HG03457 (cell line): ENCODE data around the gene SHC4.
A peak's percentile ranks its signal among the peaks of the same experiment; 100 is the strongest.

Source experiments
- ATAC-seq: cut with Tn5 transposase; IDR thresholded peaks from one replicate; pipeline ENCODE4 v1.9.1; 2021; ENCODE audit warnings: moderate number of reproducible peaks; ENCODE audit not compliant: unreplicated experiment

The SHC4 gene, protein sequence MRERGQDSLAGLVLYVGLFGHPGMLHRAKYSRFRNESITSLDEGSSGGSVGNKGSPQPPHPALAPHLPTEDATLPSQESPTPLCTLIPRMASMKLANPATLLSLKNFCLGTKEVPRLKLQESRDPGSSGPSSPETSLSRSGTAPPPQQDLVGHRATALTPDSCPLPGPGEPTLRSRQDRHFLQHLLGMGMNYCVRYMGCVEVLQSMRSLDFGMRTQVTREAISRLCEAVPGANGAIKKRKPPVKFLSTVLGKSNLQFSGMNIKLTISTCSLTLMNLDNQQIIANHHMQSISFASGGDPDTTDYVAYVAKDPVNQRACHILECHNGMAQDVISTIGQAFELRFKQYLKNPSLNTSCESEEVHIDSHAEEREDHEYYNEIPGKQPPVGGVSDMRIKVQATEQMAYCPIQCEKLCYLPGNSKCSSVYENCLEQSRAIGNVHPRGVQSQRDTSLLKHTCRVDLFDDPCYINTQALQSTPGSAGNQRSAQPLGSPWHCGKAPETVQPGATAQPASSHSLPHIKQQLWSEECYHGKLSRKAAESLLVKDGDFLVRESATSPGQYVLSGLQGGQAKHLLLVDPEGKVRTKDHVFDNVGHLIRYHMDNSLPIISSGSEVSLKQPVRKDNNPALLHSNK

DNA sequence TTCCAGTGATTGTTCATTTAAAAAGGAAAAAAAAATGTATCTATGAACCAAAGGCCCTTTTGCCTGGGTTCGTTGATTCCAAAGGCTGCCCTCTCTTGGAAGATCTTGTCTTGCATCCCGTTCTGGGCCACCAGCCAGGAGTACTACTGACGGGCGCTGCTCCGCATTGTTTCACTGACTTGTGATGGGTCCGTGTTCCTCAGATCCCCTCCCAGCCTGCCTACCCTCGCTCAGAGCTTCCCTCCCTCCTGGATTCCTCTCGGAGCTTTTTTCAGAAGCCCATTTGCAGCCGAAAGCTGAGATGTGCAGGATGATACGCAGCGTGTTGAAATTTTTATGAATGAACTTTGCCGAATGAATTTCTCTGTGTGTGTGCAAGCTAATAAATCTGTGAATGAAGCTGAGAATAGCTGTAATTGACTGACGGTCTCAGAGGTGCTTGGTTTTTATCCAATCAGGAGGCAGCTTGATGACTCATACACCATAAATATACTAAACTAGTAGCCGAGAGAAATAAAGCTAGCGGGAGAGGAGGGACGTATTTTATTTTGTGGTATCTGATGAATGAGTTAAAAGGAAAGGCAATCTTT, at the start of gene SHC4:
Gene SHC4, minus strand, starts transcription at position 396 of the 590 bp plus-strand sequence. CDS start 904 bp downstream, outside the sequence.
- ATAC-seq, result no peak

DNA sequence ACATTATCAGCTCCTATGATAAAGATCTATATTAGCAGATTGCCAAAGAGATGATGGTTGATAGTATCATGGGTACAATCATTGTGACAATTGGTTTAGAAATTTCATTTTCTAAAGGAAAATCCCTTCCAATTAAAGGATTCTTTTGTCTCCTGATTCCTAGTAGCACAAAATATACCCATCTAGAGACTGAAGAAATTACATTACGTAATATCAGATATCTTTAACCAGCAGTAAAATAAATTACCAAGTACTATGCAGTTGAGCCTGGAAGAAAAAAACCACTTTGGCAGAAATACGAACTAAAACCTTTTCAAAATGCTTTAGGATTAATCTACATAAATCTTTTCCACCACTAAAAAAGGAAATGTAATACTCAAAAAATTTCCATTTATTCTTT, 35.6 kb upstream of the SHC4 start:
- ATAC-seq, result no peak

- no peak for ATAC-seq
Measured at GRCh38 chr15:48996276-48996675, 32.6 kb upstream of the SHC4 start.

GRCh38 chr15:48993380-48993779, 29.7 kb upstream of the SHC4 start:
- ATAC-seq, result no peak

DNA sequence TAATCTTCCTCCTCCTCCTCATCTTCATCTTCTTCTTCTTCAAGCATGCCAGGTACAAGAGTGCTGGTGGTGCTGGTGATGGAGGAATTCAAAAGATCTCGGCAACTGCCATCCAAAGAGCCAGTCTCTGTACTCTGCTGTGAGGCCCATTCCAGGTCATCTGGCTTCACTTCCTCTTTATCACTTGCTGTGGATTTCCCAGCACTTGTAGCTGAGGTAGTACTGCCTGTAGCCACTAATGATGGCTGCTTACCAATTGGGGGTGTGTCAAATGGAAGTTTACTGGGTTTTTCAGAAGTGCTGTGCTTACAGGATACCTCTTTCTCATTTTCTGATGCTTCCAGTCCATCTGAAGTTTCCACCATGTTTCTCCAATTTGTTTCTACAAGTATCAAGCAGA, 28.8 kb upstream of the SHC4 start:
- ATAC-seq, result peak; percentile 71

DNA sequence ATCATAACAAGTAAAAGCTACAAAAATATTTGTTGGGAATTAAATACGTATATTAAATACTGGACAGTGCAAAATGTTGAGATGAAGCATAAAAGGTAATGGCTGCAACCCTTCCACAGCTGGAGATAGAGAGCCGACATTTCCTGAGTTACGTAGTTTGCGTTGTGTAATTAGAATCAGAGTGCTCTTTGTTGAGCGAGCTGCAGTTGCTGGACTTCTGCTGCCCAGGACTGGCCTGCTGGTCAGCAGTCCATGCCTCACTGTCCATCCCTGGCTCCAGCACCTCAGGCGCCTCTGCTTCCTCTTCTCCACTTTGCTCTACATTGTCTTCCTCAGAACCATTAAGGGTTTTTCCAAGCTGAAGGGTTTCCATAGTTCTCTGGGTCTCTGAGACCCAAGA, 28.4 kb upstream of the SHC4 start:
- no peak for ATAC-seq

GRCh38 chr15:48989170-48989569, 25.5 kb upstream of the SHC4 start:
- no peak for ATAC-seq

DNA sequence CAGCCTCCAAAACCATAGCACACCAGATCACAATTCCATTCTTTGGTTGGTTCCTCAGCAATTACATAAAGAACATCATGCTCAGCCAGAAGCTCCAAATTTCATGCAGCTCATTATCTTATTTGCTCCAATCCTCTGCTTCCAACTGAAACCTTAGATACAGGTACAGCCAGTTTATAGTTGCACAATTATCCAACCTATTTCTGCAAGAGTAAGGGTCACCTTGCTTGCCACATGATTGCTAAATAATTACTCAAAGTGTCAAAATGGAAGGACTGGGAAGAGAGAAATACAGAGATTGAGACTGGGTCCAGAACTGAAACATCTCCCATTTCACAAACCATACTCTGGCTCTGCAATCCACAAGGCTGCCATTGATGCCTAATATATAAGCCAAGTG, 23.4 kb upstream of the SHC4 start:
- no peak for ATAC-seq

DNA sequence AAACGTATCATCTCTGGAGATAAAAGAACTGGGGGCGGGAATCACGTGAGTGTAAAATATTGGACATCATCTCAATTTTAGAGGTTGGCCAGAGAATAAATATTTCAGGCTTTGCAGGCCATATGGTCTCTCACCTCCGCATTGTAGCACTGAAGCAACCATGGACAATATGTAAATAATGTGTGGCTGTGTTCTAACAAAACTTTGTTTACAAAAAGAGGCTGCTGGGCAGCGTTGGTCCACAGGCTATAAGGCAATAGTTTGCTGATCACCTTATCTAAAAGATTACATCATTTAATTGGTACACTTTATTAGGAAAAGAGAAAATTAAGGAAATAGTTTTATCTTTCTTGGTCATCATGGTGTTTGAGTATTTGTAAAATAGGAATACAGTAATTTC, 22.5 kb upstream of the SHC4 start:
- no peak for ATAC-seq

DNA sequence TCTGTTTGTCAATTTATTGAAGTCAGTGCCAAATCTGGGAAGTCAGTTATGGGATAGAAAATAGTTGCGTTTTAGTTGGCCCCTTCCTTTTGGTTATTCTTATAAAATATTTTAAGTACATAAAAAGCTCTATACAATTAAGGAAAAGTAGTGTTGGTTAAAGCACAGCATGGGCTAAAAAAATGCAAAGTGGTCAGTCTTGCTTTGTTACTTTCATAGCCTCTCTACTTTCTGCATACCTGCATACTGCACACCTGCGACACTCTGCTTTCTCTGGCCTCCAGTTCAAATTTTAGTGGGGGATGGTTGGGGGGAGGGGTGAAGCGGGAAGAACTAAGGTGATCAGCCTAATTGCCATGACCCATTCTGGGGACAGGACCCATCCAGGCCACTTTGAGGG, 21.8 kb upstream of the SHC4 start:
- ATAC-seq, result no peak

- no peak for ATAC-seq
Measured at GRCh38 chr15:48984811-48985352, 21.2 kb upstream of the SHC4 start.

DNA sequence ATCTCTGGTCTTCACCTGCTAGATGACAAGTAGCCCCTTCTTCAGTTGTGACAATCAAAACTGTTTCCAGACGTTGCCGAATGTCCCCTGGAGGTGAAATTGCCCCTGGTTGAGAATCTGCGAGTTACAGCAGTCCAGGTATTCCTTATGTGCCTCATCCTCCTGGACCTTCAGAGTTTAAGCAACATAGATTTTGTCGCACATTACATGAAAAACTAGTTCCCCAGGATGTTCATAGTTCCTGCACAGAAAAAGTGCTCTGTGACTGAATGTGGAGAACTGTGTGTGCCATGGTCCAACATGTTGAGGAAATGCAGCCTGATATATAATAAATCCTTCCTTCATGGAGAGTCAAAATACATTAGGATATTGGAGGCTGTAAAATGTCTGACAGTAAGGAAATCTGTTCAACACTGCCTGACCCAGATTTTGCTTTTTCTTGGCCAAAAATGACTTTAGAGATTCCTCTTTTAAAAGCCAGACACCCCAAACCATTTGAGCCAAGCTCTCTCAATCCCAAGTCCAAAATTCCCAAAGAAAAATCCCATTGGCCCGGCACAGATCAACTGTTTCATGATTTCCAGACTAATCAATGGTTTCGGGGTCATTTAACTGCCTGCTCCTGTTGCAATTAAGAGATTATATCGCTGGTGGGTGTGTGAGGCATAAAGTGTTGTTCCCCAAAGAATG, 20.4 kb upstream of the SHC4 start:
- no peak for ATAC-seq

DNA sequence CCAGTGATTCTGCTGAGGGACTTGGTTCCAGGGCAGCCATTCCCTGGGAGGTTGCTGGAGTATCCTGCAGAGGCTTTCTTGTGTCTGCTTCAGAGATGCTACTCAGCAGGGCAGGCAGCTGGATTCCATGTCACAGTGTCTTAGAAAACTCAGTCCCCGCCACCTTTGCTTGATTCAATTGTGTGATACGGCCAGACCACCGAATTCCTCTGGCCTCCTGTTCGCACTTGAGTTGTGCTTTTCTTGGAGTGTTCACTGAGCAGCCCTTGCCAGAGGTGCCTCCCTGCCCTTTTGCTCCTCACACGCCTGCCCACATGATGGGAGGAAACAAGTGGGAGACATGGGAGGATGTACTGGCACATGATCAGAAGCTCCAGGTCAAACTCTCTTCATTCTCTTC, 19.6 kb upstream of the SHC4 start:
- no peak for ATAC-seq

DNA sequence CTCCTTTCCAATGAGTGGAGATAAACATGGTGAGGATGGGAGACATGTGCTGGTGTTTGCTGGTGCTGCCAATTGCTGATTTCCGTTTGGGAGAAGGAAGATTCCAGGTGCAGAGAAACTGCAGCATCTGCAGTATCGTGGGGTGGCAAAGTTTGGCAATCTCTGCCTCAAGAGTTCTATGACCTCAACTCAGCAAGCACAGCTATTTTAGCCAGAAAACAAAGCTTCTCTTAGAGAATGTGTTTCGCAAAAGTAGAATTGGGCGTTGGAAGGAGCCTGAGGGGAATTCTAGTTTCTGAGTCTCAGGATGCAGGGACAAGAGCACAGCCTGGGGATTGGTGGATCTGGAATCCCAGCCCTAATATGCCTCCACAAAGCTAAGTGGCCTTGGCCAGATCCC, 18.2 kb upstream of the SHC4 start:
- ATAC-seq, result no peak

DNA sequence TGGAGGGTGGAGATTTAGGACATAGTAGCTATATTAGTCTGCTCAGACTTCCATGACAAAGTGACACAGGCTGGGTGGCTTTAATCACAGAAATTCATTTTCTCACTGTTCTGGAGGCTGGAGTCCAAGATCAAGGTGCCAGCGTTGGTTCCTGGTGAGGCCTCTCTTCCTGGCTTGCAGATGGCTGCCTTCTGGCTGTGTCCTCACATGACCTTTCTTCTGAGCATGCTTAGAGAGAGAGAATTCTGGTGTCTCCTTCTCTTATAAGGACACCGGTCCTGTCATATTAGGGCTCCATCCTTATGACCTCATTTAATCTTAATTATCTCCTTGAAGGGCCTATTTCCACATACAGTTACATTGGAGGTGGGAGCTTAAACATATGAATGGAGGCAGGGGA, 14.9 kb upstream of the SHC4 start:
- ATAC-seq, result no peak

- no peak for ATAC-seq
Measured at GRCh38 chr15:48976444-48977088, 12.8 kb upstream of the SHC4 start.

DNA sequence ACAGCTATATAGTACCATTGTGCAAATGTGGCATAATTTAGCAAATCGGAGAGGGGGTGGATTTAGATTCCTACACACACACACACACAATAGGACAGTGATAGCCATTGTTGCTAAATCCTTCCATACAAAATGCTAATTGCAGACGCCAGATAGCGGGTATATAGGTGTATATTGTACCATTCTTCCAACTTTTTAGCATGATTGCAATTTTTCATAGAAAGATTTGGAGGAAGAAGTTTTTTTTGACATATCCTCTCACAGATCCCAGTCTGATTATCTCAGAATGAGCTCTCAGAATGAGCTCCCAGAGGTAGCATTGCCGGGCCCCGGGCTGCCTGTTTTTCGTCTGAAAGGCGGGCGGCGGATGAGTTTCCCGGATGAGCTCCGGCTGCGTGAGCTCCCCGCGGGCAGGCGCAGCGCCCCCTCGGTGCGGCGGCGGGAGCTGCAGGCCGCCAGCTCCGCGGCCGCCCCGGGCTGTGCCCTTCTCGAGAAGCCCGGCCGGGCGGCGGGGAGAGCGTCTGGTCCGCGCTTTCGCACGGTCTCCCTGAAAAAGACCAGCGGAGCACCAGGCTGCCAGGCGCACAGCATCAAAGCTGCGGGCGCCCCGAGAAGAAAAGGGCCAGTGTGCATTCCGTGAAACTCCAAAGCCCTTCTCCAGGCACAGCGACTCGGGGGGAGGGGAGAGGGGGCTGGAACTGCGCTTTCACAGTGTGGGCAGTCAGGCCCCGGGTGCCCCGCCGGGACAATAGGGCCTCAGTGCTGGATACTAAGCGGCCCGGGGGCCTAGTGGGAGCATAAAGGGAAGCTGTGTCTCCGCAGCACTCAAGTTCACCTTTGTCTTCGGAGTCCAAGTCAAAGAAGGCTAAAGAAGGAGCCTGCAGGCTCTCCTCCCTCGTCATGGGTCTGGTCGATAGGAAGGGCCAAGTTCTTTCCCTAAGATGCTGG, 12.0 kb upstream of the SHC4 start:
- ATAC-seq, result peak; percentile 75

DNA sequence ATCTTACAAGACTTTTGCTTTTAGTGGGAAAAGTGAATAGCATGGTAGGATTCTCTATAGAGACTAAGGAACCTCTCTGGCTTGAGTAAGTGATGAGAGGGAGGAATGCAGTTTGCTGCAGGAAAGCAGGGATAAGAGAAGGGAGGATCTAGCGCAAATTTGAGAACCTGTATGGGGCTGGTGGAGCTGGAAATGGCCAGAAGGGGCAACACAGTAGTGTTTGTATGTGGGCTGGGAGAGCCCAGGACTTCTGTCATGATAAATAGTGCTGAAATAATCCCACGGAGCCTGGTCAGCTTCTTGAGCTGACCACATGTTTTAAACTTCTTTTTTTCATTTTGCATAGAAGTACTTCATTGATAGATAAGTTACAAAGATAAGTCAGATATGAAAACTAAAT, 11.2 kb upstream of the SHC4 start:
- ATAC-seq, result no peak

- no peak for ATAC-seq
Measured at GRCh38 chr15:48972750-48973503, 9.2 kb upstream of the SHC4 start.
